Adrenal gland (tissue), 5 donors: ENCODE data around the gene EYS.

Experiments used
- CTCF ChIP-seq, 6 experiments: fragments of 450-650 bp in 4 of 6; fragments of 200-600 bp in 2 of 6; sonication (generic) in 1 of 6; IDR thresholded peaks; 1 replicate in 5 of 6; 2 replicates in 1 of 6; pipeline versions ENCODE4 v1.5.1 to v1.8.0; 2016 to 2021; ENCODE audit warnings: antibody characterized with exemption in 6 of 6, mild to moderate bottlenecking in 2 of 6, moderate library complexity in 1 of 6
- POLR2A ChIP-seq, 2 donors: fragments of 450-650 bp; IDR thresholded peaks; one replicate each; pipeline ENCODE4 v1.6.1; 2017; ENCODE audit warnings: antibody characterized with exemption in 2 of 2, mild to moderate bottlenecking in 2 of 2, moderate library complexity in 1 of 2
- donor health status: DM: no; HTN: no; CAD: no.

DNA sequence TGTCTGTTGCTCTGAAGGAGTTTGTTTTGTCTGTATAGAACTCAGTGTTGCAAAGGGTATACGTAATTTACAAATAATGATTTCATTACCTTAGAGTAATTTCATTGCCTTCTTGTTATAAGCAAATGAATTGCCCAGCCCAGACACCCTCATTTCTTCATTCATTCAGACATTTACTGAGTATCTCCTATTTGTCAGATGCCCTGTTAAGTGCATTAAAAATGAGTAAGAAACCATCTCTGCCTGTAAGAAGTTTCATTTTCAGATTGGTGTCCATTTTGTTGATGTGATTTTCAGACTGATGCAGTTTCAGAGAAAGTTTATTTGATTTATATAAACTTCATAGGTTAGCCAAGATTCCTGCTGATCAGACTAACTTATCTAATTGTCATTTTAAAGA is 1642.1 kb downstream of the EYS start:
- no peak for TF ChIP-seq CTCF (IDR thresholded peaks at IDR 0.05)
- TF ChIP-seq POLR2A (IDR thresholded peaks at IDR 0.05), result no peak
